GM03348 (cell line): ENCODE data around the gene ST6GALNAC4.

Experiments used
- DNase-seq: peaks from one replicate; pipeline ENCODE4 v3.0.0; 2012; ENCODE audit warnings: low spot score

The ST6GALNAC4 gene, protein sequence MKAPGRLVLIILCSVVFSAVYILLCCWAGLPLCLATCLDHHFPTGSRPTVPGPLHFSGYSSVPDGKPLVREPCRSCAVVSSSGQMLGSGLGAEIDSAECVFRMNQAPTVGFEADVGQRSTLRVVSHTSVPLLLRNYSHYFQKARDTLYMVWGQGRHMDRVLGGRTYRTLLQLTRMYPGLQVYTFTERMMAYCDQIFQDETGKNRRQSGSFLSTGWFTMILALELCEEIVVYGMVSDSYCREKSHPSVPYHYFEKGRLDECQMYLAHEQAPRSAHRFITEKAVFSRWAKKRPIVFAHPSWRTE

DNA sequence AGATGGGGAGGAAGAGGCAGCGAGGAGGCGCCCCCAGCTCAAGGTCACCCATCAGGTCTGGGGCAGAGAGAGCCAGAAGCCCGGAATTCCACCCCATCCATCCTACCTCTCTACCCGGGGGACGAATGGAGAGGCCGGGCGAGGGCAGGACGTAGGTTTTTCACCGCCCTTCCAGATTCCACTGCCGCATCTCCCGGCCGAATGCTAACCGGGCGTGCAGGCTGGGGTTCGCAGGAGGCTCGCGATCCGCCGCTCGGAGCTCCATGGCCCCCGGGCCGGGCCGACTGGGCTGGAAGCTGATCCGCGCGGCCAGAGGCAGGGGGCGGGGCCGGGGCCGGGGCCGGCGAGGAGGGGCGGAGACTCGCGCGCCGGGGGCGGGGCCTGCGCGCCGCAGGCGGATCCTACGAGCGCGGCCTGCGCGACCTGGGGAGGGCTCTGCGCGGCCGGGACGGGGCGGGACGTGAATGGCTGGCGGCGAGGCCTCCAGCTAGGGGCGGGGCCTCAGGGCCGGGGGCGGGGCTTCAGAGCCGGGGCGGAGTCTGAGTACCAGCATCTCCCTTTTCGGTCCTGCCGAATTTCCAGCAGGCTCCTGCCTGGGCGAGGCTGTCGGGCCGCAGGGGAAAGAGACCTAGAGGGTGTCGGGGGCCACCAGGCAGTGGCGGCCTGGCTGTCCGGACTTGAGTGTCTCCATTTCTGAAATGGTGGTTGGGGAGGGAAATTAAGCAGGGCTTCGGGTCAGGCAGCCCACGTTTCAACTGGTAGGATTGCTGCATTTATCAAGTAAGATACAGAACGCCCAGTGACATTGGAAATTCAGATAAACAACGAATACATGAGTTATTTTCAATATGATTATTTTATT is at the start of gene ST6GALNAC4:
Gene ST6GALNAC4 (minus strand): TSS at position 322 of the 862 bp plus-strand sequence. CDS start 622 bp downstream, outside the sequence.
- DNase-seq: peak; percentile 99

DNA sequence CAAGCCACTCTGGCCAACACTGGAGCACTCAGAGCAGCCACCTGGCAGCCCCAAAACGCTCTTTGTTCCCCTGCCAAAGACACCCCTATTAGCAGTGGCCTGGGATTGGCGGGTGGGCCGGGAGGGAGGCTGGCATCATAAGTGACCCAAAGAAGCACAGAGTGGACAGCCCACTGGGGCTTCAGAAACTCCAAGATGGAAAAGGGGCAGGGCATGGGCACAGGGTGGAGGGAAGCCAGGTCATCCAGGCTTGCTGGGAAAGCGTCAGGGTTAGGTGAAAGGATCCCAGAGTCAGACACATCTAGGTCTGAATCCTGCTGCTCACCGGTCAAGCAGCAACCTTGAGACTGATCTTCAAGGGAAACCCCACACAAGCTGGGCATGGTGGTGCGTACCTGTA is 49.1 kb upstream of the ST6GALNAC4 start:
- peak; percentile 52 for DNase-seq

DNA sequence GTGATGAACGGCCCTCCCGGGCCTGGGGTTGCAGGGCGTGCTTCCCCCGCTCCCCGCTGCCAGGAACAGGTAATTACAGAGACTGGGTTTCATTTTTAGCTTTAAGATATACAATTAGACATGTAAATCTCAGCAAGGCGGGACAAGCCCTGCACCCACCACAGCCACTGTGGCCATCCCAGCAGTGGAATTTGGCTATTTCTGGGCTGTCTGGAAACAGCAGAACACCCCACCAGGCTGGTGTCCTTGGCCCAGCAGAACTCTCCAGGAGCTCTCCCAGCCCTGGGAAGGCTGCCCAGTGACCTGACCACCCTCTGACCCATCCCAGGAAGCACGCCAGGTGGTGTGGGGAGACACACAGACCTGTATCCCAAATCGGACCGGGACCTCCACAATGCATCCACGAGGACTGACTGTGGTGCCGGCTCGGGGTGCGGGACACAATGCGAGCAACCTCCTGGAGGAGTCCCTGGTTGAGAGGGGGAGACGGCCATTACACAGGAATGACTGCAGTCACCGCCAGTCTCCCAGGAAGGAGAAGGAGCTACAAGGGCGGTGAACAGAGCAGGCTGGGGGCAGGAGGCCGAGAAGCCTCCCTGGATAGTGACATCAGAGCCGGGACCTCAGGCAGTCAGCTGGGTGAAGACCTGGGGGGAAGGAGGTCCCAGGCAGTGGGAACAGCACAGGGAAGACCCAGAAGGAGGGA is 46.7 kb upstream of the ST6GALNAC4 start:
- peak; percentile 56 for DNase-seq

DNA sequence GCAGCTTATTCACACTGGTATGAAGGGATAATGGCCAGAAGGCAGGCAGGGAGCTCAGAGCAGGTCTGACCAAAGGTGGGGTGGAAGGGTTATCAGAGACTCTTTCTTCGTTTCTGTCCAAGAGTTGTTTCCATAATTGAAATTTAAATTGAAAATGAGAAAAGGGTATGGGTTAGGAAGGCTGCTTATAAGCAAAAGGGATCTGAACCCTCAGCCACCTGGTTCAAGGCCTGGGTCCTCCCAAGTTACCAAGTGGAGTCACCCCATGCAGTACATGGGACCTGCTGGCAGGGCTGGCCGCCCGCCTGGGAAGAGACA is 46.2 kb upstream of the ST6GALNAC4 start:
- no peak for DNase-seq

DNA sequence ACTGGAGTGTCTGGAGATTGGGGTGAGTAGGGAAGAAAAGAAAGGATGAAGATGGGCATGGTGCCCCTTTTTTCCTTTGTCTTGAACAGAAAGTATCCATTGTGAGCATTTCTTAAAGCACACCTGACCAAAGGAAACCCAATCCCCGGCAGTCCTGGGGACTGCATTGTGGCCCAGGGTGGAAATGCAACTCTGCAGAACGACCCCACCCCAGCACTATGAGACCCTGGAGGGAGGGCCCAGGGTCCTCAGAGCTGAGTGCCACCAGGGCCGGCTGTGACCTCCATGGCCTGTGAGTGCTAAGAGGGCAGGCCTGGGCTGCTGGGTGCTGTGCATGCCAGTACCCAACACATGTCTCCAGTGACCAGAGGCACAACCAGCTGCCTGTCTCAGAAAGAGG is 45.4 kb upstream of the ST6GALNAC4 start:
- no peak for DNase-seq

DNA sequence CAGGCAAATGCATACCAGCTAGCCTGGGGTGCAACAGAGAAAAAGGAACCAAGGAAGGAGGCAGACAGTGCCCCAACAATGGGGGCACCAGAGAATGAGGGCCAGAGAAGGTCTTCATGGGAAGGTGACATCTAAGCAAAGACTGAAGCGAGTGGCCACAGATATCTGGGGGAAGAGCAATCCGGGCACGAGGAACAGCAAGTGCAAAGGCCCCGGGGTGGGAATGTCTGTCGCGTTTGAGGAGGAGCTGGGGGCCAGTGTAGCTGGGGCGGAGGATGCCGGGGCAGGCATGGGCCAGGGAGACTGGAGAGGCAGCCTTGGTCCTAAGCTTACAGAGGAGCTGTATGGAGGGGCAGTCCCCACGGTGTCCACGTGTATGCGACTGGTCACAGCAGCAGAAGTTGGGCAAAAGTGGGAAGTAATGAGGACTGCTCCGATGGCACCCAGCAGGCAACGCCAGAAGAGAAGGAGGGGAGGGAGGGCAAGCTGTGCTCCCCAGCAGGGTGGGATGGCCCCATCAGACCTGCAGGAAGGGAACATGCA is 44.8 kb upstream of the ST6GALNAC4 start:
- no peak for DNase-seq

DNA sequence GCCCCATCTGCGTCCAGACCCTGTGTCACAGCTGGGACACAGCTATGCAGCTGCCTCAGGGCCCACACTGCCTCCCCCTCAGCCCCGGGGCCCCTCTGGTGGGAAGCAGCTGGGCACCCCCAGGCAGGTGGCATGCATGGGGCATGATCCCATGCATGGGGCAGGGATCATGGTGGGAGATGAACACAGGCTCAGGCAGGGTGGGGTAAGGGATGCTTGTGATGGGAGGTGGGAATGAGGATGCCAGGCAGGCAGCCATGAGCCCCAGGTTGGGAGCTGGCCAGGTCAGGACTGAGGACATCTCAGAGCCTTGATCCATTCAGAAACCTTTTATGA is 44.3 kb upstream of the ST6GALNAC4 start:
- no peak for DNase-seq

DNA sequence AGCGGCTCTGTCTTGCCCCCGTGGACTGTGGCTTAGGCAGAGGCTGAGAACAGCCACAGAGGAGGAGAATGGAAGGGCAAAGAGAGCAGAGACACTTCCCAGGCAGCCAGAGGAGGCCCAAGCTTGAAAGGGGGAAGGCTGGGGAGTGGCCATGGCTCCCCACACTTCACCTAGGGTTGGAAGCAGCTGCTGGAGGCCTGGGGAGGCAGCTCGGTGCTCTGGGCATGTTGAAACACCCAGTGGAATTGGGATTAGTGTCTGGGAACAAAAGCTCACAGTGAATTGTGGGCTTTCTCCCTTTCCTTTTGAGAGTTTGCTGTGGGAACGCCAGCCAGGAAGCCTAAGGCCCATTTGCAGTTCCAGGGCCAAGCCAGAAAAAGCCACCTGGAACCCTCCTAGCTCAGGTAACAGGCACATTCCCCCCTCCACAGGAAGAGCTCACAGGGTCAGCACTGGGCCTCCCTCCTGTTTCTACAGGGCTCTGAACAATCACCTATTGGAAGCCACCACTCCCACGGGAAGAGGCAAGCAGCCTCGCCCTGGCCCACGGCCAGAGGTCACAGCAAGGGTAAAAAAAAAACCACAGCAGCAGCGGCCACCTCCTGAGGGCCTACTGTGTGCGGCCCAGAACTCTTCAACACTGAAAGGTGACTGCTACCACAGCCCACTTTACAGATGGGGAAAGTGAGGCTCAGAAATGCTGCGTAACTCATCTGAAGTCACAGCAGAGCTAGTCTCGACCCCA is 43.7 kb upstream of the ST6GALNAC4 start:
- DNase-seq: no peak

DNA sequence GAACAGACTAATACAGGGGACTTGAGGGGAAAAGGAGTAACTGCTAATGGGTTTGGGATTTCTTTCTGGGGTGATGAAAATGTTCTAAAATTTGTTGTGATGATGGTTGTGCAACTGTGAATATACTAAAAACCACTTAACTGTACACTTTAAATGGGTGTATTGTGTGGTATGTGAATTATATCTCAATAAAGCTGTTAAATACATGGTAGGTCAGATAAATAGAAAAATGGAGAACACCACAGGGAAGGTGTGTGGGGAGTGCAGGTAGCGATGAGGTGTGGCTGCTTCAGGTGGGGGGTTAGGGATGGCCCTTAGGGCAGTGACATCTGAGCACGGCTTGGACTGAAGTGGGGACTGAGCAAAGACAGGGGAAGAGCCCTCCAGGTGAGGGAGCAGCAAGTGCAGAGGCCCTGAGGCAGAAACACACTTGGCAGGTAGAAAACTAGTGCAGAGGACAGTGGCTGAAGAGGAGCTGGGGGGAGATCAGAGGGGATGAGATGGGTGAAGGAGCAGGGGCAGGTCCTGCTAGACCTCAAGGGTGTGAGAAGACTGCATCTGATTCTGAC is 43.1 kb upstream of the ST6GALNAC4 start:
- no peak for DNase-seq

DNA sequence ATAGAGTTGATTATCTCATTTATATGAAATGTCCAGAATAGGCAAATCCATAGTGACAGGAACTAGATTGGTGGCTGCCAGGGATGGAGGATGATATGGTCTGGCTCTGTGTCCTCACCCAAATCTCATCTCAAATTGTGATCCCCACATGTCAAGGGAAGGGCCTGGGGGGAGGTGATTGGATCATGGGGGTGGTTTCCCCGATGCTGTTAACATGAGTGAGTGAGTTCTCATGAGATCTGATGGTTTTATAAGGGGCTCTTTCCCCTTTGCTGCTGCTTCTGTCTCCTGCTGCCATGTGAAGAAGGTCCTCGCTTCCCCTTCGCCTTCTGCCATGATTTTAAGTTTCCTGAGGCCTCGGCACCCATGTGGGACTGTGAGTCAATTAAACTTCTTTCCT is 42.6 kb upstream of the ST6GALNAC4 start:
- no peak for DNase-seq

DNA sequence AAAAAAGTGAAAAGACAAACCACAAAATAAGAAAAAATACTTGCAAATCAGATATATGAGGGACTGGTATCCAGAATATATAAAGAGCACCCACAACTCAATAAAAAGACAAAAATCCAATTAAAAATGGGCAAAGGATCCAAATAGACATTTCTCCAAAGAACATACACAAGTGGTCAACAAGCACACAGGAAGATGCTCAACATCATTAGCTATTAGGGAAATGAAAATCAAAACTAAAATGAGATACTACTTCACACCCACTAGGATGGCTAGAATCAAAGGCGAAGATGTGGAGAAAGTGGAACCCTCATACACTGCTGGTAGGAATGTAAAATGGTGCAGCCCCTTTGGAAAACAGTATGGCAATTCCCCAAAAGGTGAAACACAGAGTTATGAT is 41.9 kb upstream of the ST6GALNAC4 start:
- DNase-seq: no peak

DNA sequence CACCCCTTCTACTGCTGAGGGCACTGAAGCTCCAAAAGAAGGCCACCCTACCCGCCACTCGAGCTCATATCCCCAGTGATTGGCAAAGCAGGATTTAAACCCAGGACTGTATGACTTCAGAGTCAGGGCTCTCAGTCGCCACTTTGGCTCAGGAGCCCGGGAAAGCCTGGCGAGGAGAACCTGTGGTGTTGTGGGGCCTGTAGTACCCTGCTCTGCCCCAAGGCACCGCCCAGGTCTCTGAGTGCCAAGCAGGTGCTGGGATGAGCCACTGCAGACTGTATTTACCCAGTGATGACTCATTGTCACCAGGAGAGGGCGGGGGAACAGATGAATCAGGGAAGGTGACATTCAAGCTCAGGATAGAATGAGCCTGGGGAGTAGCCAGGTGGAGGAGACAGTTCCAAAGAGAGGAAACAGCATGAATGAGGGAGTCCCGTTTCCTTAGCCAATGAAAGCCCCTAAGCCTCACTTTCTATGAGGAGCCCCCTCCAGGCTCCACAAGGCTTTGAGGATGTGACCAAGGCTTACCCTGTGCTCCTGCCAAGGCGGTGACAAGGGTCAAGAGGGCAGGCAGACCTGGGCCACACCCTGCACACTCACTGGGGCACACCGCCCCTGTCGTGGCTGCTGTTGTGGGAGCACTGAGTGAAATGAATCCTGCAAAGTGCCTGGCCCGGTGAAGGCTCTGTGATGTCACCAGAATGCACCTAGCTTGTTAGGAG is 38.6 kb upstream of the ST6GALNAC4 start:
- DNase-seq: peak; percentile 30

DNA sequence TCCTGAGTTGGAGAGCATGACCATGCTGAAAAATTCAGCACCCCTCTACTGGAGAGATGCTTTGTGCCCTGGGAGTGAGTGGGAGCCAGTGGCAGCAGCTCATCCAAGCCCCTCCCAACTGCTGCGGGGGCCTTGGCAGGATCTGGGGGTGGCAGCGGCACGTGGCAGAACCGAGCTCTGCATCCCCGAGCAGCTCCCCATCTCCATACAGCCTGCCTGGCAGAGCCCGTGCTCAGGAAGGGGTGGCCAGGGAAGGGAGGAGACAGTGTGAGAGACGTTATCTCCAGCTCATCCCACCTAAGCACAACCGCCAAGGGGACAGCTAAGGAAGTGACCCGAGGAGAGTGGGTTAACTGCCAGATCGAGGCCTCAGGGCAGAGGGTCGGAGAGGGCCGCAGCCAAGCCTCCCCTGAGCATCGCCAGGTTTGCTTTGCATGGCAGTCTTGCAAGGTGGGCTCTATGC is 38.0 kb upstream of the ST6GALNAC4 start:
- no peak for DNase-seq

DNA sequence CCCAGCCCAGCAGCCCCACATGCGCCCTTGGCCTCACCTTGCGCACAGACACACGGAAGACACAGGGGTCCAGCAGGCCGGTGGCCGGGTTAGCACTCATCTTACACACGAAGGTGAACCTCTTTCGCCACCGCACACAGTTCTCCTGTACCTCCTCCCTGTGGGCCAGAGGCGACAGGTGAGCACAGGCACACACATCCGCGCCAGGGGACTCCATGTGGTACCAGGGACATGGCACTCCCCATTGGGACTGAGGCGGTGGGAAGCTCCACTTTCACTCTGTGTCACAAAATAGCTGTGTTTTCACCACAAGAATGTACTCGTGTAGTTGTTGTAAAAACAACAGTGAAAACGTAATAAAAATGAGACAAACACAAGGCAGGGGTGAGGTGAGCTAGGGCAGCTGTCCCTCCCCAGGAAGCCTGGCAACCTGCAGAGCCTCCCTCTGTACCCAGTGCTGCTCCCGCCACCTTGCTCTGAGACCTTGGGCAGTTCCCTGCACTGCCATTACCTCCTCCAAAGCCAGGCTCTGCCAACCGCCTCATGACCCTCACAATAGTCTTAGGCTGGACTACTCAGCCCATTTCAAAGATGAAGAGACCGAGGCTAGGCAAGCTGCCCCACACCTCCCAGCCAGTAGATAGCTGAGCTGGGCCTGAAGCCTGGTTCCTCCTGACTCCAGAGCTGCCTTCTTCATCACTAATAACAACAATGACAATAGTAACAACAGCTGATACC is 37.1 kb upstream of the ST6GALNAC4 start:
- DNase-seq: no peak

DNA sequence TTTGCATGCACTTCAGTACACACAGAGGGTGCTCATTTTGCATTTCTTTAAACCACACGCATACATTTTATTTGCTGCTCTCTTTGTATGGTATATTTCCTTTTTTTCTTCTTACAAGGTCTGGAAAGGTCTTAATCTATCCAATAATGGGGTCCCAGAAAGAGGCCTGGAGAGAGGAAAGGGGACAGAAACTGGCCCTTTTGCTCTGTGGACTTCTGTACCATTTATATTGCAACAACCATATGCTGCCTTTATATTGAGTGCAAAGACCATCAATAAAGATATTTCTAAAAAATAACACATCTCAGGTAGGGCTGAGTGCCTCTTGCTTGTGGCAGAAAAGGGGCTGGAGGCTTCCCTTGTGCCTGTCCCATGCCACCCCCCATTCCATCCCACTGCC is 36.3 kb upstream of the ST6GALNAC4 start:
- no peak for DNase-seq

DNA sequence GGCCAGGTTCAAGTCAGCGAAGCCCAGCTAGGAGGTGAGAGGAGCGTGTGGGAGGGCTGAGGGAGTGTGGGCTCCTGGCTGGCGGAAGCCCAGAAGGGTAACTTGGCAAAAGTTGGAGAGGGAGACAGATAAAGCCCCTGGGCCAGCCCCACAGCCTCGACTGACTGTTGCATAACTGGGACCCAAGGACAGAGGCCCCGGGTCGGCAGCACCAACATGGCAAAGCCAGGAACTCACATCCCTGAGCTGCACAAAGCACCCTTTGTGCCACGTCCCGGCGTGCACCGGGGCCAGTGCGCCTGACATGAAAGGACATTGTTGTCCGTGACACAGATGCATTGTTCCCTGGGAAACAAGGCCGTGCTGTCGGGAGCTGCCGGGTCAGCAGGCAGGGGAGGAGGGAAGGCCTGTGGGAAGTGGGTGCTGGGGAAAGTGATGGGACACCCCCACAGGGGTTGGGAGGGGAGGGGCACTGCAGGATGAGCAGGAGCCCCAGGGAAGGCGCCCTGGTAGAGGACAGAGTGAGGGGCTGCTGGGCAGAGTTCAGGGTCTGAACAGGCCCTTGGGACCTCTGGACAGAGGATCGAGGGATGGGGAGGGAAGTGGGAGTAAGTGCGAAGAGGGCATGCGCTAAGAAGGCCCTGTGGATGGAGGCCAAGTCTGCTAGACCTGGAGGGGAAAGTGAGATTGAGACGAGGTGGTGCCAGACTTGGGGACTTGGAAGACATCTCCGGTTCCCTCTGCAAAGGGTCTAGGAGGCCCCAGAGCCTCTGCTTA is 33.9 kb upstream of the ST6GALNAC4 start:
- no peak for DNase-seq

DNA sequence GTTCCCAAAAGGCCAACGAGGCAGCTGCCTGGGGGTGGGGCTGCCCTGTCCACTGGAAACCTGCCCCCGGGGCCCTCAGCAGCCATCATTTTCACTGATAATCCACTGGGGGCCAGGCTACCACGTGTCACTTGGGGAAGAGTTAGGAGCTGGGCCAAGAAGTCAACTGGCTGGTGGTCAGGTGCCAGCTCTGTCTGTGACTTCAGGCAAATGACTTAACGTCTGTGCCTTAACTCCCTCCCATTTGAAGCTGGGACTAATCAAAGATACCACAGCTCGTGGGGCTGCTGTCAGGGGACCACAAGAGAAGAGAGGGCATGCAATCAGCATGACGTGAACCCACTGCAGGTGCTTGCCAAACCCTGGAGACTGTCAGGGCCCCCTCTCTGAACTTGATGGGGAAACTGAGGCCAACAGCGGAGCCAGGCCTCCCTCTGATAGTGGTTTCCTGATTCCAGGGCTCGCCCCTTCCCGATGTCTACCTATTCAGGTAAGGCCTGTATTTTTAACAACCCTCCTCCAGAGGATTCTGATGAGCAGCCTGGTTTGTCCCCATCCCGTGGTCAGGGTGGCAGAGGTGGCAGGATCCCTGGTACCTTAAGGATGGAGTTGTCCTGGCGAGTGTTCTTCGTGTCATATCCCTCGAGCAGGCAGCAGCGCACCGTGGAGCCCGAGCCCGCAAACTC is 33.1 kb upstream of the ST6GALNAC4 start:
- DNase-seq: no peak

DNA sequence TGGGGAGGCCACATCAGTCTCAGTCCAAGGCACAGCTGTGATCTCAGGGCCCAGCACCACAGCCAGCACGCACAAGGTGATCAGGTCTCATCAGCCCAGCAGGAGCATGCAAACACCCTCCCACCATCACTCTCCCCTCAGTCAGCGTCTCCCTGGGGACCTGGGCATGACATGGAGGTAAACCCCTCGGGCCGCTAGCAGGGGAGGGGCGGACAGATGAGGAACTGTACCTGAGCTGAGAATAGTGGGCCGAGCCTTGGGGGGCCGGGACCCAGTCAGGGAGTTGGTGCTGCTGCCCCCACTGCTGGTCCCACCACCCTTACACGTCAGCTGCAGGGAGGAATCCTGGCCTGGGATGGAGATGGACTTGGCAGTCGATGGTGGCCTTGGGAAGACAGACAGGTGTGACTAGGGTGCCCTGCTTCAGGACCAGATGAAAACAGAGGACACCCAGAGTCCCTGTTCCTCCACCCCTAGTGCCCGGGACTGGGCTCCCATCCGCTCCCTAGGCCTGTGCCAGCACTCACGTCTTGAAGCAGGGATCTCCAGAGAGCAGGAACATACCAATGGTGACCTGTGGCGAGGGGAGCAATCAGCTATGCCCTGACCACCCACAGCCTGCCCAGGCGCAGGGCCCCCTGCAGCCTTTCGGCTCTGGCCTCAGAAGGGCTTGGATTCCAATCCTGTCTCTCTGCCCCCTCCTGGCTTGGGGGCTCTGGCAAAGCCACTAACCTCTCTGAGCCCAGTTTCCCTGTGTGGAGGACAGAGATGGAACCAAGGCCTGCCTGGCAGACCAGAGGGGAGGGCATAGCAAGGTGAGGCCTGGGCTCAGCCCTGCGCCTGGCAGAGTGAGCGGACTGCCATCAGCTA is 31.2 kb upstream of the ST6GALNAC4 start:
- no peak for DNase-seq
